Measurements from ENCODE around the gene SORCS2. TPM values are rescaled to one million over a fixed set of nuclear protein-coding genes. Genes with fewer than 3 reads are reported as not detected.

SORCS2 gene
- total RNA-seq, 1 experiment from 2014 or later = 0.15 TPM

GRCh38 chr4:7487998-7488671, 295.8 kb downstream of the SORCS2 start:
- no TSS peak for BruUV-seq (replicated peaks)
- no peak for ATAC-seq

DNA sequence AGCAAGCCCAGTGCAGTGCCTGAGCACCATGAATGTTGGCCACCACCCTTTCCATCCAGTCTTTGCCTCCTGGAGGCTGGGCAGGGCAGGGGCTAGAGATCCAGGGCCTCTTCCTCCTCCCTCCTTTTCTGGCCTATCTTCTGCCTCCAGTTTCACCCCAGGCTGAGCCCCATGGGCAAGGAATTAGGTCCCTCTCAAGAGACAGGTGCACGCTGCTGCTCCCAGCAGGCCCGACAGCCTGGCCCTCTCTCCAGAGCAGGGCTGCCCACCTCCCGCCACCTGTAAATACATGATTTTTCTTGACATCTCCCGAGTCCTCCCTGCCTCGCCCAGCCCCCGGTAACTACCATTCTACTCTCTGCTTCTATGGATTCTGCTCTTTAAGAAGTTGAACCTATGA, 299.6 kb downstream of the SORCS2 start:
- intact Hi-C loops (cut with micrococcal nuclease; ENCODE audit: unreplicated experiment) = no loop called here
- ChIA-PET CTCF (no interaction called here), POLR2A (no interaction called here)
- Histone ChIP-seq H3K4me3 (ENCODE audit: low read depth in 2 of 2, low read length in 2 of 2) (no peak overlapping the region), H3K36me3 (ENCODE audit: control insufficient read depth, insufficient read depth, low read length) (no peaks in the 10 kb centered on the region), H3K27me3 (ENCODE audit: control insufficient read depth, insufficient read depth, low read length) (no peaks in the 10 kb centered on the region), H3K9me3 (ENCODE audit: control insufficient read depth, insufficient read depth, low read depth, low read length) (no peaks in the 10 kb centered on the region), H3K4me1 (ENCODE audit: control insufficient read depth, insufficient read depth, low read length) (no peaks in the 10 kb centered on the region), H3K27ac (ENCODE audit: low read length) (no peak overlapping the region)
- DNase-seq (ENCODE audit: low read depth, low spot score) (no peak), ATAC-seq (no peak)
- in situ Hi-C loops (cut with HindIII; ENCODE audit: low pct_unique_long_range_greater_than_20kb, low sequenced_read_pairs) = no loop called here
- no TSS peak for BruUV-seq (replicated peaks)
- TF ChIP-seq TCF7L2 (IDR thresholded peaks at IDR 0.05; ENCODE audit: low read depth, low read length) = no peak
- TF ChIP-seq, protein P1, sequence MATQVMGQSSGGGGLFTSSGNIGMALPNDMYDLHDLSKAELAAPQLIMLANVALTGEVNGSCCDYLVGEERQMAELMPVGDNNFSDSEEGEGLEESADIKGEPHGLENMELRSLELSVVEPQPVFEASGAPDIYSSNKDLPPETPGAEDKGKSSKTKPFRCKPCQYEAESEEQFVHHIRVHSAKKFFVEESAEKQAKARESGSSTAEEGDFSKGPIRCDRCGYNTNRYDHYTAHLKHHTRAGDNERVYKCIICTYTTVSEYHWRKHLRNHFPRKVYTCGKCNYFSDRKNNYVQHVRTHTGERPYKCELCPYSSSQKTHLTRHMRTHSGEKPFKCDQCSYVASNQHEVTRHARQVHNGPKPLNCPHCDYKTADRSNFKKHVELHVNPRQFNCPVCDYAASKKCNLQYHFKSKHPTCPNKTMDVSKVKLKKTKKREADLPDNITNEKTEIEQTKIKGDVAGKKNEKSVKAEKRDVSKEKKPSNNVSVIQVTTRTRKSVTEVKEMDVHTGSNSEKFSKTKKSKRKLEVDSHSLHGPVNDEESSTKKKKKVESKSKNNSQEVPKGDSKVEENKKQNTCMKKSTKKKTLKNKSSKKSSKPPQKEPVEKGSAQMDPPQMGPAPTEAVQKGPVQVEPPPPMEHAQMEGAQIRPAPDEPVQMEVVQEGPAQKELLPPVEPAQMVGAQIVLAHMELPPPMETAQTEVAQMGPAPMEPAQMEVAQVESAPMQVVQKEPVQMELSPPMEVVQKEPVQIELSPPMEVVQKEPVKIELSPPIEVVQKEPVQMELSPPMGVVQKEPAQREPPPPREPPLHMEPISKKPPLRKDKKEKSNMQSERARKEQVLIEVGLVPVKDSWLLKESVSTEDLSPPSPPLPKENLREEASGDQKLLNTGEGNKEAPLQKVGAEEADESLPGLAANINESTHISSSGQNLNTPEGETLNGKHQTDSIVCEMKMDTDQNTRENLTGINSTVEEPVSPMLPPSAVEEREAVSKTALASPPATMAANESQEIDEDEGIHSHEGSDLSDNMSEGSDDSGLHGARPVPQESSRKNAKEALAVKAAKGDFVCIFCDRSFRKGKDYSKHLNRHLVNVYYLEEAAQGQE (IDR thresholded peaks at IDR 0.05; ENCODE audit: insufficient read depth in 1 of 2, low read depth in 2 of 2, low read length in 1 of 2) = no peak
- TF ChIP-seq CTCF (IDR thresholded peaks at IDR 0.05) = no peak
- no peak for TF ChIP-seq POLR2AphosphoS5 (IDR thresholded peaks at IDR 0.05; ENCODE audit: low read depth, low read length)
- TF ChIP-seq SIN3A (IDR thresholded peaks at IDR 0.05; ENCODE audit: borderline replicate concordance, insufficient read depth, low read depth, low read length) = no peak

More at GRCh38 chr4:7487998-7488671, 295.8 kb downstream of the SORCS2 start:
- no peak overlapping the region for H3K4me3 ChIP-seq (ENCODE audit: low read depth in 2 of 2, low read length in 2 of 2)
- no peaks in the 10 kb centered on the region for H3K36me3 ChIP-seq (ENCODE audit: control insufficient read depth, insufficient read depth, low read length)
- no peaks in the 10 kb centered on the region for H3K27me3 ChIP-seq (ENCODE audit: control insufficient read depth, insufficient read depth, low read length)
- DNase-seq (ENCODE audit: low read depth, low spot score) = no peak
- ChIA-PET CTCF (no interaction called here), POLR2A (no interaction called here)
- H3K4me1 ChIP-seq (ENCODE audit: control insufficient read depth, insufficient read depth, low read length) = no peaks in the 10 kb centered on the region
- intact Hi-C loops (cut with micrococcal nuclease; ENCODE audit: unreplicated experiment) = no loop called here
- no peak overlapping the region for H3K27ac ChIP-seq (ENCODE audit: low read length)
- TF ChIP-seq SIN3A (IDR thresholded peaks at IDR 0.05; ENCODE audit: borderline replicate concordance, insufficient read depth, low read depth, low read length) (no peak), POLR2AphosphoS5 (IDR thresholded peaks at IDR 0.05; ENCODE audit: low read depth, low read length) (no peak), TCF7L2 (IDR thresholded peaks at IDR 0.05; ENCODE audit: low read depth, low read length) (no peak), CTCF (IDR thresholded peaks at IDR 0.05) (no peak)
- TF ChIP-seq, protein P1 (IDR thresholded peaks at IDR 0.05; ENCODE audit: insufficient read depth in 1 of 2, low read depth in 2 of 2, low read length in 1 of 2) = no peak
- H3K9me3 ChIP-seq (ENCODE audit: control insufficient read depth, insufficient read depth, low read depth, low read length) = no peaks in the 10 kb centered on the region
- in situ Hi-C loops (cut with HindIII; ENCODE audit: low pct_unique_long_range_greater_than_20kb, low sequenced_read_pairs) = no loop called here

Measured in Panc1 (cell line).